HTERT RPE-1 (cell line): ENCODE data around the gene SPSB4.

Experiments
- in situ Hi-C: fragments of 300-500 bp; cut with MboI; formaldehyde crosslinking; loops from 4 replicates; pipeline ENCODE4 v1.14.3; 2020; ENCODE audit warnings: low sequenced_read_pairs

SPSB4 gene

GRCh38 chr3:141052201-141053069, 1.3 kb downstream of the SPSB4 start:
- in situ Hi-C loops: no loop called here

GRCh38 chr3:141055136-141055535, 4.0 kb downstream of the SPSB4 start:
- in situ Hi-C loops: no loop called here

- in situ Hi-C loops: no loop called here
Measured at GRCh38 chr3:141055536-141056445, 4.6 kb downstream of the SPSB4 start.

GRCh38 chr3:141056751-141057171, 5.6 kb downstream of the SPSB4 start:
- in situ Hi-C loops: no loop called here

- in situ Hi-C loops: no loop called here
Measured at GRCh38 chr3:141057436-141057835, 6.3 kb downstream of the SPSB4 start.

GRCh38 chr3:141057946-141058800, 7.0 kb downstream of the SPSB4 start:
- in situ Hi-C loops: no loop called here

GRCh38 chr3:141058996-141059395, 7.8 kb downstream of the SPSB4 start:
- in situ Hi-C loops: no loop called here

- in situ Hi-C loops: no loop called here
Measured at GRCh38 chr3:141059816-141060215, 8.7 kb downstream of the SPSB4 start.

GRCh38 chr3:141060327-141060726, 9.2 kb downstream of the SPSB4 start:
- in situ Hi-C loops: no loop called here

- in situ Hi-C loops: no loop called here
Measured at GRCh38 chr3:141063831-141064230, 12.7 kb downstream of the SPSB4 start.

- in situ Hi-C loops: no loop called here
Measured at GRCh38 chr3:141064255-141064926, 13.2 kb downstream of the SPSB4 start.

- in situ Hi-C loops: no loop called here
Measured at GRCh38 chr3:141065258-141065657, 14.1 kb downstream of the SPSB4 start.

GRCh38 chr3:141065841-141066805, 15.0 kb downstream of the SPSB4 start:
- in situ Hi-C loops: no loop called here

- in situ Hi-C loops: no loop called here
Measured at GRCh38 chr3:141067206-141067974, 16.2 kb downstream of the SPSB4 start.

GRCh38 chr3:141070229-141070628, 19.1 kb downstream of the SPSB4 start:
- in situ Hi-C loops: no loop called here

- in situ Hi-C loops: no loop called here
Measured at GRCh38 chr3:141070727-141071357, 19.7 kb downstream of the SPSB4 start.

GRCh38 chr3:141071681-141072260, 20.6 kb downstream of the SPSB4 start:
- in situ Hi-C loops: no loop called here

- in situ Hi-C loops: no loop called here
Measured at GRCh38 chr3:141072950-141073349, 21.8 kb downstream of the SPSB4 start.
